ENCODE results near the gene TRMT11.
"Not testable (repeated sequence)": the region's sequence is repeated elsewhere in the genome, so short reads cannot be mapped to it uniquely, and the experiment has no call there.

TRMT11 gene

GRCh38 chr6:125991653-125992052 is 5.3 kb downstream of the TRMT11 start:
- DNase-seq (ENCODE audit: low spot score) (no peak), FAIRE-seq (no peak)

- no peak for FAIRE-seq
- no peak for DNase-seq (ENCODE audit: low spot score)
Observed at GRCh38 chr6:125994670-125995488, 8.5 kb downstream of the TRMT11 start.

- DNase-seq (ENCODE audit: low spot score) (peak; percentile 34), FAIRE-seq (peak; percentile 47)
Observed at GRCh38 chr6:125995972-125996580, 9.7 kb downstream of the TRMT11 start.

GRCh38 chr6:126002755-126003679 is 16.7 kb downstream of the TRMT11 start:
- FAIRE-seq: no peak
- no peak for DNase-seq (ENCODE audit: low spot score)

- DNase-seq (ENCODE audit: low spot score) (no peak), FAIRE-seq (no peak)
Observed at GRCh38 chr6:126007800-126008199, 21.5 kb downstream of the TRMT11 start.

- no peak for DNase-seq (ENCODE audit: low spot score)
- no peak for FAIRE-seq
Observed at GRCh38 chr6:126010040-126010439, 23.7 kb downstream of the TRMT11 start.

GRCh38 chr6:126015863-126016262 is 29.5 kb downstream of the TRMT11 start:
- FAIRE-seq: no peak
- DNase-seq (ENCODE audit: low spot score): no peak

GRCh38 chr6:126016591-126016990 is 30.3 kb downstream of the TRMT11 start:
- FAIRE-seq (no peak), DNase-seq (ENCODE audit: low spot score) (no peak)

- DNase-seq (ENCODE audit: low spot score): no peak
- no peak for FAIRE-seq
Observed at GRCh38 chr6:126017668-126018067, 31.3 kb downstream of the TRMT11 start.

- DNase-seq (ENCODE audit: low spot score) (no peak), FAIRE-seq (no peak)
Observed at GRCh38 chr6:126020305-126021050, 34.1 kb downstream of the TRMT11 start.

GRCh38 chr6:126023474-126023873 is 37.1 kb downstream of the TRMT11 start:
- FAIRE-seq; DNase-seq (ENCODE audit: low spot score): not testable (repeated sequence)

GRCh38 chr6:126026001-126026400 is 39.7 kb downstream of the TRMT11 start:
- DNase-seq (ENCODE audit: low spot score) (no peak), FAIRE-seq (no peak)

- FAIRE-seq (no peak), DNase-seq (ENCODE audit: low spot score) (no peak)
Observed at GRCh38 chr6:126027601-126028000, 41.3 kb downstream of the TRMT11 start.

- FAIRE-seq (no peak), DNase-seq (ENCODE audit: low spot score) (no peak)
Observed at GRCh38 chr6:126030045-126030444, 43.7 kb downstream of the TRMT11 start.

- DNase-seq (ENCODE audit: low spot score) (peak; percentile 51), FAIRE-seq (peak; percentile 44)
Observed at GRCh38 chr6:126033696-126034095, 47.4 kb downstream of the TRMT11 start.

GRCh38 chr6:126034656-126035055 is 48.3 kb downstream of the TRMT11 start:
- FAIRE-seq: no peak

GRCh38 chr6:126035764-126036163 is 49.4 kb downstream of the TRMT11 start:
- FAIRE-seq: no peak
- DNase-seq (ENCODE audit: low spot score): no peak

More at GRCh38 chr6:126034656-126035055, 48.3 kb downstream of the TRMT11 start:
- no peak for DNase-seq (ENCODE audit: low spot score)

GRCh38 chr6:126038234-126038633 is 51.9 kb downstream of the TRMT11 start:
- DNase-seq (ENCODE audit: low spot score) (no peak), FAIRE-seq (no peak)

GRCh38 chr6:126039284-126039683 is 52.9 kb downstream of the TRMT11 start:
- DNase-seq (ENCODE audit: low spot score): peak; percentile 66
- peak; percentile 92 for FAIRE-seq

GRCh38 chr6:126040394-126040793 is 54.1 kb downstream of the TRMT11 start:
- no peak for FAIRE-seq
- DNase-seq (ENCODE audit: low spot score): no peak

- FAIRE-seq (peak; percentile 95), DNase-seq (ENCODE audit: low spot score) (peak; percentile 67)
Observed at GRCh38 chr6:126040826-126041225, 54.5 kb downstream of the TRMT11 start.

All from RCC 7860 (cell line).